A549 (cell line): Measurements from ENCODE around the gene SH3RF1. TPM values are rescaled to one million over a fixed set of nuclear protein-coding genes. Genes with fewer than 3 reads are reported as not detected.

ENCODE experiments used
- ATAC-seq, 2 experiments: fragments of 200-7000 bp in 1 of 2; fragments of >200 bp in 1 of 2; cut with Nextera tagmentation in 1 of 2; cut with Tn5 transposase in 1 of 2; 3 replicates each; pipeline versions ENCODE4 v1.8.0 to v1.9.1; 2018 to 2020; ENCODE audit warnings: mild to moderate bottlenecking in 1 of 2, moderate library complexity in 1 of 2
- CTCF ChIA-PET: fragments of 300-600 bp; sonication (Branson Sonifier 250); formaldehyde crosslinking; extraction: SDS; loops from one replicate; lab custom pipeline; 2021; ENCODE audit warnings: antibody characterized with exemption, inconsistent platforms; lab: Yijun Ruan, JAX
- POLR2A ChIA-PET: fragments of 350-600 bp; formaldehyde crosslinking; extraction: SDS; loops from one replicate; lab custom pipeline; 2021; ENCODE audit warnings: antibody characterized with exemption, inconsistent platforms; lab: Yijun Ruan, JAX
- DNase-seq, 2 experiments: peaks; one replicate each; pipeline versions ENCODE4 v3.0.0 to v3.0.0-alpha.2; 2011 to 2016; ENCODE audit warnings: low read depth in 1 of 2, low spot score in 1 of 2
- FAIRE-seq: peaks from 2 replicates; lab custom pipeline; 2011; peaks lifted over from hg19 to GRCh38; lab: Jason Lieb, UNC
- H3K27ac ChIP-seq, 2 experiments: fragments of >200 bp; sonication (Bioruptor Twin); formaldehyde crosslinking; 3 replicates each; pipeline ENCODE4 v1.5.1; 2016 to 2017
- H3K4me1 ChIP-seq: fragments of >200 bp; sonication (Bioruptor Twin); formaldehyde crosslinking; 3 replicates; pipeline ENCODE4 v1.6.1; 2016
- H3K4me2 ChIP-seq: fragments of >200 bp; sonication (Bioruptor Twin); formaldehyde crosslinking; 3 replicates; pipeline ENCODE4 v1.6.1; 2016
- H3K4me3 ChIP-seq: fragments of >200 bp; sonication (Bioruptor Twin); formaldehyde crosslinking; 3 replicates; pipeline ENCODE4 v1.5.1; 2016
- H3K9me3 ChIP-seq: fragments of >200 bp; sonication (Bioruptor Twin); formaldehyde crosslinking; 3 replicates; pipeline ENCODE4 v1.6.1; 2016
- ATOH8 ChIP-seq: fragments of 250-450 bp; sonication (Bioruptor Pico); IDR thresholded peaks from 2 replicates; pipeline ENCODE4 v1.5.0; 2020; ENCODE audit warnings: low read depth, mild to moderate bottlenecking, moderate library complexity
- BCL3 ChIP-seq: fragments of >200 bp; sonication (Bioruptor Twin); formaldehyde crosslinking; IDR thresholded peaks from 3 replicates; pipeline ENCODE4 v1.6.1; 2016
- EHF ChIP-seq: fragments of 250-450 bp; sonication (Bioruptor Pico); IDR thresholded peaks from 2 replicates; pipeline ENCODE4 v1.5.0; 2020; ENCODE audit warnings: mild to moderate bottlenecking
- EHMT2 ChIP-seq: fragments of 200-600 bp; sonication (generic); IDR thresholded peaks from 2 replicates; pipeline ENCODE4 v1.6.1; 2016; ENCODE audit warnings: antibody characterized with exemption, low read depth, mild to moderate bottlenecking, moderate library complexity
- EP300 ChIP-seq, 2 experiments: fragments of >200 bp; sonication (Bioruptor Twin); formaldehyde crosslinking; IDR thresholded peaks; 2 replicates in 1 of 2; 3 replicates in 1 of 2; pipeline ENCODE4 v1.6.1; 2016 to 2017
- FOSB ChIP-seq: fragments of 250-450 bp; sonication (Bioruptor Pico); IDR thresholded peaks from 2 replicates; pipeline ENCODE4 v1.5.0; 2020; ENCODE audit warnings: mild to moderate bottlenecking, moderate library complexity
- FOXS1 ChIP-seq: fragments of 250-450 bp; sonication (Bioruptor Pico); IDR thresholded peaks from 2 replicates; pipeline ENCODE4 v1.5.0; 2020; ENCODE audit warnings: mild to moderate bottlenecking, moderate library complexity
- HOXA7 ChIP-seq: fragments of 250-450 bp; sonication (Bioruptor Pico); IDR thresholded peaks from 2 replicates; pipeline ENCODE4 v1.5.0; 2020; ENCODE audit warnings: mild to moderate bottlenecking, moderate library complexity
- HOXB13 ChIP-seq: fragments of 250-450 bp; sonication (Bioruptor Pico); IDR thresholded peaks from 2 replicates; pipeline ENCODE4 v1.5.0; 2020; ENCODE audit warnings: low read depth, mild to moderate bottlenecking, moderate library complexity
- KDM5A ChIP-seq: fragments of 200-600 bp; sonication (generic); IDR thresholded peaks from 2 replicates; pipeline ENCODE4 v1.6.1; 2016; ENCODE audit warnings: antibody characterized with exemption, mild to moderate bottlenecking
- MYC ChIP-seq: IDR thresholded peaks from 2 replicates; pipeline ENCODE4 v1.6.1; 2012; ENCODE audit warnings: mild to moderate bottlenecking, inconsistent platforms, low read length, improper control_type of control experiment, borderline replicate concordance
- POLR2A ChIP-seq: IDR thresholded peaks from 2 replicates; pipeline ENCODE4 v1.6.1; 2012; ENCODE audit warnings: mild to moderate bottlenecking, low read length
- RAD21 ChIP-seq, 2 experiments: fragments of >200 bp in 1 of 2; sonication (Bioruptor Twin) in 1 of 2; formaldehyde crosslinking in 1 of 2; IDR thresholded peaks in 1 of 2; conservative IDR thresholded peaks in 1 of 2; 2 replicates in 1 of 2; 3 replicates in 1 of 2; pipeline ENCODE4 v1.6.1; 2012 to 2018; ENCODE audit warnings: inconsistent platforms in 1 of 2
- RARB ChIP-seq: fragments of 250-450 bp; sonication (Bioruptor Pico); IDR thresholded peaks from 2 replicates; pipeline ENCODE4 v1.8.0; 2021; ENCODE audit warnings: mild to moderate bottlenecking, moderate library complexity
- REST ChIP-seq: fragments of 200-600 bp; sonication (generic); IDR thresholded peaks from 2 replicates; pipeline ENCODE4 v1.6.1; 2016; ENCODE audit warnings: antibody characterized with exemption, mild to moderate bottlenecking, moderate library complexity
- SMC3 ChIP-seq: fragments of >200 bp; sonication (Bioruptor Twin); formaldehyde crosslinking; IDR thresholded peaks from 3 replicates; pipeline ENCODE4 v1.6.1; 2018; ENCODE audit warnings: inconsistent platforms
- SREBF2 ChIP-seq: fragments of 450-650 bp; IDR thresholded peaks from 2 replicates; pipeline ENCODE4 v1.6.1; 2014; ENCODE audit warnings: mild to moderate bottlenecking, moderate library complexity
- ZC3H11A ChIP-seq: fragments of 450-650 bp; IDR thresholded peaks from 2 replicates; pipeline ENCODE4 v1.6.1; 2014; ENCODE audit warnings: antibody characterized with exemption, mild to moderate bottlenecking
- ZFP36 ChIP-seq: fragments of 450-650 bp; IDR thresholded peaks from 2 replicates; pipeline ENCODE4 v1.6.1; 2014; ENCODE audit warnings: borderline replicate concordance; ENCODE audit not compliant: partially characterized antibody
- ZSCAN20 ChIP-seq: fragments of 250-450 bp; sonication (Bioruptor Pico); IDR thresholded peaks from 2 replicates; pipeline ENCODE4 v1.8.0; 2022; ENCODE audit warnings: mild to moderate bottlenecking, moderate library complexity
- WGBS: methylation state at CpG from one replicate; pipeline ENCODE4 v1.1.6; 2017; ENCODE audit errors: missing lambda C conversion rate; 5-methylcytosine and 5-hydroxymethylcytosine counted together
- polyA plus RNA-seq, 4 experiments: library from polyadenylated mRNA; depleted of rRNA in 3 of 4; stranded (reverse); fragments of >200 nt; fragmentation: RNase III in 1 of 4; extraction: RNeasy Plus Mini Kit Qiagen cat#74134 plus additional on column Dnase treatment in 1 of 4; gene quantifications; 2 replicates in 3 of 4; 3 replicates in 1 of 4; pipeline ENCODE4 v1.2.3, GENCODE V29; 2011 to 2017
- TF ChIP-seq, protein P1 (sequence below): fragments of 250-450 bp; sonication (Bioruptor Pico); IDR thresholded peaks from 2 replicates; pipeline ENCODE4 v1.5.0; 2021; ENCODE audit warnings: mild to moderate bottlenecking, moderate library complexity, borderline replicate concordance

SH3RF1 gene
- polyA plus RNA-seq, 2 of the 4 experiments (the other 2 are of a cell fraction) = 8.0 to 15.1 TPM

DNA sequence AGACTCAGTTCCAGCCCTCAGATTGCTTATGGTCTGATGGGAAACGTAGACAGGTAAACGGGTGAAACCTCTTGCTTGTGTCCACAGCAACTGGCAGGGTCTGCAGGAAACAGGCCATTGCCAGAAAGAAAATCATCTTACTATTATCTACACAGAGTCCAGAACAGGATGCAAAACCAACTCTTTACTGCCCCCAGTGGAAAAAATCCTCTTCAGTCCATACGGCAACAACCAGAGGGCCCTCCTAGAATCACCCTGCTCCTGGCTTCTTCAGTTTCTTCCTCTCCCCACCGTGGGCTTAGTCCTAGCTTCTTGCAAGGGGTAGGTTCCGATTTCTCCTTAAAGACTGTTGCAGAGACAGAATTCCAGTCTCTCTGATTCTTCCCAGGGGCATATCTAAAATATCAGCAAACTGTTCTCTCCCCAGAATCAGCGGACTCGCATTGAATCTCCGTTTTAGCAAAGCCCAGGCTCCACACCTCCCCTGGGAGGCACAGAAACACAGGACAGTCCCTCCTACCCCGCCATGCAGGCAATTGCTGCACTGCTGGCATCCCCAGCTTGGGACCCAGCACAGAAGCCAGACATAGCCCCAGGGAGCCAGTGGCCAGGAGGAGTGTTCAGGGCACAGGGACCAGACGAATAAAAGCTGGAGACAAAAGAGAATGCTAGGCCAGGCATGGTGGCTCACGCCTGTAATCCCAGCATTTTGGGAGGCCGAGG, 41.0 kb upstream of the SH3RF1 start (continued):
- TF ChIP-seq RAD21 (conservative IDR thresholded peaks at IDR 0.05 in 1 of 2, IDR thresholded peaks at IDR 0.05 in 1 of 2) (peak; percentile 32 to 55; a peak in 3 of 5 replicates), FOXS1 (no peak), HOXB13 (CRISPR knock-in tag) (no peak), BCL3 (no peak), ZC3H11A (no peak)

GRCh38 chr4:169309326-169309967, 38.7 kb upstream of the SH3RF1 start:
- no peak for FAIRE-seq
- POLR2A ChIA-PET = no interaction called here
- no peak overlapping the region for H3K27ac ChIP-seq
- no peak for ATAC-seq
- CTCF ChIA-PET = no interaction called here
- no peak overlapping the region for H3K4me3 ChIP-seq
- peaks cover 10% of the 10 kb centered on the region for H3K4me1 ChIP-seq
- H3K4me2 ChIP-seq = no peak overlapping the region
- 88% methylated on average over 12 of the region's 12 CpGs for WGBS
- DNase-seq = no peak
- no peak for TF ChIP-seq MYC
- TF ChIP-seq HOXA7 (CRISPR knock-in tag) = no peak
- TF ChIP-seq REST = no peak
- no peak for TF ChIP-seq KDM5A
- no peak for TF ChIP-seq EHMT2
- no peak for TF ChIP-seq RARB (CRISPR knock-in tag)
- TF ChIP-seq EHF = no peak
- TF ChIP-seq FOSB (CRISPR knock-in tag) = no peak
- no peak for TF ChIP-seq ATOH8 (CRISPR knock-in tag)
- TF ChIP-seq FOXS1 = no peak
- TF ChIP-seq POLR2A = no peak
- no peak for TF ChIP-seq ZSCAN20 (CRISPR knock-in tag)
- TF ChIP-seq, protein P1, sequence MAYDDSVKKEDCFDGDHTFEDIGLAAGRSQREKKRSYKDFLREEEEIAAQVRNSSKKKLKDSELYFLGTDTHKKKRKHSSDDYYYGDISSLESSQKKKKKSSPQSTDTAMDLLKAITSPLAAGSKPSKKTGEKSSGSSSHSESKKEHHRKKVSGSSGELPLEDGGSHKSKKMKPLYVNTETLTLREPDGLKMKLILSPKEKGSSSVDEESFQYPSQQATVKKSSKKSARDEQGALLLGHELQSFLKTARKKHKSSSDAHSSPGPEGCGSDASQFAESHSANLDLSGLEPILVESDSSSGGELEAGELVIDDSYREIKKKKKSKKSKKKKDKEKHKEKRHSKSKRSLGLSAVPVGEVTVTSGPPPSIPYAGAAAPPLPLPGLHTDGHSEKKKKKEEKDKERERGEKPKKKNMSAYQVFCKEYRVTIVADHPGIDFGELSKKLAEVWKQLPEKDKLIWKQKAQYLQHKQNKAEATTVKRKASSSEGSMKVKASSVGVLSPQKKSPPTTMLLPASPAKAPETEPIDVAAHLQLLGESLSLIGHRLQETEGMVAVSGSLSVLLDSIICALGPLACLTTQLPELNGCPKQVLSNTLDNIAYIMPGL (CRISPR knock-in tag) = no peak
- no peak for TF ChIP-seq ZFP36
- no peak for TF ChIP-seq SMC3
- TF ChIP-seq EP300 (IDR thresholded peaks at IDR 0.05) = no peak
- TF ChIP-seq SREBF2 = no peak
- TF ChIP-seq, all 56 proteins: peak for 0
- no peaks in the 10 kb centered on the region for H3K9me3 ChIP-seq
